DOHH2 (cell line): ENCODE measurements around the gene KCNIP4.

ENCODE experiments used
- H3F3A ChIP-seq: fragments of 200-600 bp; sonication (generic), shearing (Covaris generic); 2 replicates; pipeline ENCODE4 v1.6.0; 2016; ENCODE audit warnings: antibody characterized with exemption, mild to moderate bottlenecking; ENCODE audit not compliant: control insufficient read depth, insufficient read depth
- H3K27ac ChIP-seq: fragments of 200-600 bp; sonication (generic); 2 replicates; pipeline ENCODE4 v1.5.1; 2014; ENCODE audit warnings: low read depth, mild to moderate bottlenecking, low read length, moderate library complexity
- H3K27me3 ChIP-seq: fragments of 200-600 bp; sonication (generic); 2 replicates; pipeline ENCODE4 v1.6.1; 2014; ENCODE audit warnings: mild to moderate bottlenecking, low read length, mixed read lengths; ENCODE audit not compliant: control insufficient read depth
- H3K36me3 ChIP-seq: fragments of 200-600 bp; sonication (generic); 2 replicates; pipeline ENCODE4 v1.6.1; 2014; ENCODE audit warnings: mild to moderate bottlenecking, low read length, moderate library complexity, mixed read lengths; ENCODE audit not compliant: control insufficient read depth
- H3K4me1 ChIP-seq: fragments of 200-600 bp; sonication (generic); 2 replicates; pipeline ENCODE4 v1.6.1; 2014; ENCODE audit warnings: mild to moderate bottlenecking, low read length, mixed read lengths; ENCODE audit not compliant: control insufficient read depth
- H3K4me2 ChIP-seq: fragments of 200-600 bp; sonication (generic); 2 replicates; pipeline ENCODE4 v1.6.0; 2014; ENCODE audit warnings: mild to moderate bottlenecking, low read length, moderate library complexity
- H3K4me3 ChIP-seq: fragments of 200-600 bp; sonication (generic); 2 replicates; pipeline ENCODE4 v1.5.1; 2014; ENCODE audit warnings: mild to moderate bottlenecking, low read length, mixed read lengths
- H3K79me2 ChIP-seq: fragments of 200-600 bp; sonication (generic); 2 replicates; pipeline ENCODE4 v1.6.1; 2014; ENCODE audit warnings: mild to moderate bottlenecking, low read length, mixed read lengths; ENCODE audit not compliant: control insufficient read depth
- H3K9me2 ChIP-seq: fragments of 200-600 bp; sonication (generic); replicated peaks from 2 replicates; pipeline ENCODE4 v1.6.1; 2014; ENCODE audit warnings: mild to moderate bottlenecking, low read length, mixed read lengths; ENCODE audit not compliant: control insufficient read depth
- H3K9me3 ChIP-seq: fragments of 200-600 bp; sonication (generic); 2 replicates; pipeline ENCODE4 v1.6.1; 2014; ENCODE audit warnings: antibody characterized with exemption, low read length, mixed read lengths; ENCODE audit not compliant: control insufficient read depth, insufficient read depth
- H4K20me1 ChIP-seq: fragments of 200-600 bp; sonication (generic); 2 replicates; pipeline ENCODE4 v1.6.0; 2014; ENCODE audit warnings: low read depth, mild to moderate bottlenecking, antibody characterized with exemption, low read length, moderate library complexity; ENCODE audit not compliant: control insufficient read depth, insufficient read depth
- EZH2phosphoT487 ChIP-seq: fragments of 200-600 bp; sonication (generic); IDR thresholded peaks from 2 replicates; pipeline ENCODE4 v1.6.1; 2017; ENCODE audit warnings: borderline replicate concordance, mild to moderate bottlenecking, antibody characterized with exemption, low read length, moderate library complexity, mixed read lengths
- TF ChIP-seq, protein P1 (sequence below): fragments of 200-600 bp; sonication (generic); IDR thresholded peaks from one replicate; pipeline ENCODE4 v1.5.1; 2014; ENCODE audit warnings: antibody characterized with exemption, mild to moderate bottlenecking, low read depth, low read length; ENCODE audit not compliant: poor library complexity, severe bottlenecking

The KCNIP4 gene

DNA sequence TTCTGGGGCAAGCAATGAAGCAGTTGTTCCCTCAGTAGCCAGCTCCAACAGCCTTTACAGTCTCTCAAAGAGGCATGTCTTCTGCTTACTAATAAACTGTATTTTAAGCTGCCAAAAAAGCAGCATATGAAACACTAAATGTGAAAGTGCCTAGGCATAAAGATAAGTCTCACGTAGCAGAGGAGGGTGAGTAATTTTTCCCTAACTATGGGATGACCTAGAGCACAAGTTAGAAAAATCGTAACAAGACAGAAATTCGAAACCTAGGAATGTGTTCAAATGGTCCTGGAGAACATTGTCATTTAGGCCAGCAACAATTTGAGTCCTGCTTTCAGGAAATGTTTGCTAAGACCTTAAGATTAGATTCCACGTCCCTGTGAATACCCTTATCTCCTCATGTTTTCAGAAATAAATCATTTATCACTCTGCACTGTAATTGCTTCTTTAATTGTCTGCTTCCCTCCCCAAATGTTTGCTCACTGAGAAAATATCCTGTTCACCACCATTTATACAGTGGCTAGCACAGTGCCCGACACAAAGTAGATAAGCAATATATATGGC lies 222.2 kb downstream of the KCNIP4 start:
- Histone ChIP-seq H3K36me3 (no peaks in the 10 kb centered on the region), H3K9me2 (no peaks in the 10 kb centered on the region), H3K27ac (no peak overlapping the region), H3K79me2 (no peaks in the 10 kb centered on the region), H3F3A (no peaks in the 10 kb centered on the region), H3K4me3 (no peak overlapping the region), H3K27me3 (no peaks in the 10 kb centered on the region), H4K20me1 (no peaks in the 10 kb centered on the region), H3K4me1 (no peaks in the 10 kb centered on the region), H3K4me2 (no peak overlapping the region), H3K9me3 (no peaks in the 10 kb centered on the region)
- TF ChIP-seq, protein P1, sequence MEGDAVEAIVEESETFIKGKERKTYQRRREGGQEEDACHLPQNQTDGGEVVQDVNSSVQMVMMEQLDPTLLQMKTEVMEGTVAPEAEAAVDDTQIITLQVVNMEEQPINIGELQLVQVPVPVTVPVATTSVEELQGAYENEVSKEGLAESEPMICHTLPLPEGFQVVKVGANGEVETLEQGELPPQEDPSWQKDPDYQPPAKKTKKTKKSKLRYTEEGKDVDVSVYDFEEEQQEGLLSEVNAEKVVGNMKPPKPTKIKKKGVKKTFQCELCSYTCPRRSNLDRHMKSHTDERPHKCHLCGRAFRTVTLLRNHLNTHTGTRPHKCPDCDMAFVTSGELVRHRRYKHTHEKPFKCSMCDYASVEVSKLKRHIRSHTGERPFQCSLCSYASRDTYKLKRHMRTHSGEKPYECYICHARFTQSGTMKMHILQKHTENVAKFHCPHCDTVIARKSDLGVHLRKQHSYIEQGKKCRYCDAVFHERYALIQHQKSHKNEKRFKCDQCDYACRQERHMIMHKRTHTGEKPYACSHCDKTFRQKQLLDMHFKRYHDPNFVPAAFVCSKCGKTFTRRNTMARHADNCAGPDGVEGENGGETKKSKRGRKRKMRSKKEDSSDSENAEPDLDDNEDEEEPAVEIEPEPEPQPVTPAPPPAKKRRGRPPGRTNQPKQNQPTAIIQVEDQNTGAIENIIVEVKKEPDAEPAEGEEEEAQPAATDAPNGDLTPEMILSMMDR = no peak
- no peak for TF ChIP-seq EZH2phosphoT487

DNA sequence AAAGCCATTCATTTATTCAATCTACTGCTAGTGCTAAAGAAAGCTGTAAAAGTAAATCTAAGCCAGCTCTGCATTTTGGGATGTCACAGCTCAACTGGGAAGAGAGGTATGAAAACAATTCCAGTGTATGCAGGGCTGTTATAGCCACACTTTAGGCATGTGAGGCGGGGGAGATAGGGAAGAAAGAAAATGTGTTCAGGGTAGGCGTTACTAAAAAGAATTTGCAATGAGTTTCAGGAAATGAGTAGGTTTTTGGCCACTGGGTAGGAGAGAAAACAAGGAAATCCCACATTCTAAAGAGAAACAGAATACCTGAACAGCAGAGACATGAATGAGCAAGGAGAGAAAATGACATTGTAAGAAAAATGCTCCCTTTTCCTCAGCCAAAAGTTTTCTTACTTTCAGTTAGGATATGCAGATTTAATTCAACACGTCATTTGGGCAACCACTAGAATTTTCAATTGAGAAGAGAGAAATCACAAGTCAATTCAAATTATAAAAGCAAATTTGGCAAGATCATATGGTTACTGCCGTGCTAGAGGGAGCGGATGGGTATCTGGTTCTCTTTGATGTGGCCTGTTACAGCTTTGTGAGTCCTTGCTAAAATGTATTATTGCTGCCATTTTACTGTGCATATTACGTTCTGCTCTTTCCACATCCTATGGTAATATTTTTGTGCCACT lies 226.3 kb downstream of the KCNIP4 start:
- no peaks in the 10 kb centered on the region for H3K27me3 ChIP-seq
- no peak overlapping the region for H3K27ac ChIP-seq

DNA sequence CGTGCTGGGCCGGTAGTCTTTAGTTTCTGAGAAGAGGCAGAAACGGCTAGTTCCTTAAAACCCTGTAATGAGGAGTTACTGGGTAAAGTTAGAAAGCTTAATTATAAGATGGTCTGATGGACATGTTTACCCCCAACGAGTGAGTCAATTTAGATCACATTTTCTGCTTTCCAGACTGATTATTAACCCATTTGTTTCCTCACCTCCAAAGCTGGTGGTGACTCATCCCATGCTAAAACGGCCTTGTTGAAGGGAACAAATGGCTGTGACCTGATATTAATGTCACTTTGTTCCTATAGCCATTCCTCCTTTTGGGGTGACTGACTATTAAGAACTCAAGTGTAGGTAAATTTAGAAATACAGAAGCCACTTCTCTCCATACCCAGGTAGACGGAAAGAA lies 232.0 kb downstream of the KCNIP4 start:
- Histone ChIP-seq H4K20me1 (no peaks in the 10 kb centered on the region), H3F3A (no peaks in the 10 kb centered on the region), H3K27ac (no peak overlapping the region), H3K27me3 (no peaks in the 10 kb centered on the region), H3K4me3 (no peak overlapping the region), H3K4me1 (no peaks in the 10 kb centered on the region), H3K79me2 (no peaks in the 10 kb centered on the region), H3K9me3 (no peaks in the 10 kb centered on the region), H3K36me3 (no peaks in the 10 kb centered on the region), H3K9me2 (no peaks in the 10 kb centered on the region), H3K4me2 (no peak overlapping the region)
- TF ChIP-seq, protein P1 = no peak

More for the DNA sequence above, 226.3 kb downstream of the KCNIP4 start:
- Histone ChIP-seq H3K4me3 (no peak overlapping the region), H3K9me3 (no peaks in the 10 kb centered on the region), H3K4me1 (no peaks in the 10 kb centered on the region), H4K20me1 (no peaks in the 10 kb centered on the region), H3K36me3 (no peaks in the 10 kb centered on the region), H3K9me2 (no peaks in the 10 kb centered on the region), H3K4me2 (no peak overlapping the region), H3F3A (no peaks in the 10 kb centered on the region), H3K79me2 (no peaks in the 10 kb centered on the region)
- TF ChIP-seq, protein P1 = no peak
- TF ChIP-seq EZH2phosphoT487 = no peak
